ENCODE data around the gene TTC17.
A peak's percentile ranks its signal among the peaks of the same experiment; 100 is the strongest.

Gene TTC17

GRCh38 chr11:43498561-43498960 is 139.8 kb downstream of the TTC17 start:
- Histone ChIP-seq H3K4me1 (ENCODE audit: control insufficient read depth, insufficient read depth, low read length) (no peaks in the 10 kb centered on the region), H3K9me3 (ENCODE audit: control insufficient read depth, low read length) (no peaks in the 10 kb centered on the region), H3K27me3 (ENCODE audit: control insufficient read depth, insufficient read depth, low read length, poor library complexity, severe bottlenecking) (no peaks in the 10 kb centered on the region), H3K4me3 (ENCODE audit: insufficient read depth, low read depth, low read length) (no peak overlapping the region), H3K27ac (ENCODE audit: insufficient read depth, low read depth, low read length, poor library complexity, severe bottlenecking) (no peak overlapping the region), H3K36me3 (ENCODE audit: control insufficient read depth, insufficient read depth, low read length) (no peaks in the 10 kb centered on the region)
- 95% methylated on average over 2 to 3 of the region's 3 CpGs for WGBS, 2 experiments

GRCh38 chr11:43503417-43503816 is 144.7 kb downstream of the TTC17 start:
- Histone ChIP-seq H3K27me3 (ENCODE audit: control insufficient read depth, insufficient read depth, low read length, poor library complexity, severe bottlenecking) (no peaks in the 10 kb centered on the region), H3K27ac (ENCODE audit: insufficient read depth, low read depth, low read length, poor library complexity, severe bottlenecking) (no peak overlapping the region), H3K36me3 (ENCODE audit: control insufficient read depth, insufficient read depth, low read length) (no peaks in the 10 kb centered on the region), H3K4me3 (ENCODE audit: insufficient read depth, low read depth, low read length) (no peak overlapping the region), H3K4me1 (ENCODE audit: control insufficient read depth, insufficient read depth, low read length) (no peaks in the 10 kb centered on the region), H3K9me3 (ENCODE audit: control insufficient read depth, low read length) (no peaks in the 10 kb centered on the region)
- WGBS, 2 experiments: 93 to 95% methylated on average over 3 of the region's 4 CpGs

- WGBS, 2 experiments: 81 to 89% methylated on average over 7 of the region's 7 CpGs
Observed at GRCh38 chr11:43504316-43504950, 145.7 kb downstream of the TTC17 start.

GRCh38 chr11:43505171-43505570 is 146.5 kb downstream of the TTC17 start:
- WGBS, 2 experiments: 85 to 86% methylated on average over 4 of the region's 4 CpGs
- Histone ChIP-seq H3K27me3 (ENCODE audit: control insufficient read depth, insufficient read depth, low read length, poor library complexity, severe bottlenecking) (no peaks in the 10 kb centered on the region), H3K9me3 (ENCODE audit: control insufficient read depth, low read length) (no peaks in the 10 kb centered on the region), H3K4me1 (ENCODE audit: control insufficient read depth, insufficient read depth, low read length) (no peaks in the 10 kb centered on the region), H3K36me3 (ENCODE audit: control insufficient read depth, insufficient read depth, low read length) (no peaks in the 10 kb centered on the region), H3K4me3 (ENCODE audit: insufficient read depth, low read depth, low read length) (no peak overlapping the region), H3K27ac (ENCODE audit: insufficient read depth, low read depth, low read length, poor library complexity, severe bottlenecking) (no peak overlapping the region)

More at GRCh38 chr11:43504316-43504950, 145.7 kb downstream of the TTC17 start:
- Histone ChIP-seq H3K27me3 (ENCODE audit: control insufficient read depth, insufficient read depth, low read length, poor library complexity, severe bottlenecking) (no peaks in the 10 kb centered on the region), H3K9me3 (ENCODE audit: control insufficient read depth, low read length) (no peaks in the 10 kb centered on the region), H3K4me3 (ENCODE audit: insufficient read depth, low read depth, low read length) (no peak overlapping the region), H3K36me3 (ENCODE audit: control insufficient read depth, insufficient read depth, low read length) (no peaks in the 10 kb centered on the region), H3K27ac (ENCODE audit: insufficient read depth, low read depth, low read length, poor library complexity, severe bottlenecking) (no peak overlapping the region), H3K4me1 (ENCODE audit: control insufficient read depth, insufficient read depth, low read length) (no peaks in the 10 kb centered on the region)

GRCh38 chr11:43507171-43507570 is 148.5 kb downstream of the TTC17 start:
- WGBS, 2 experiments: 88 to 92% methylated on average over 5 of the region's 5 CpGs
- H3K4me3 ChIP-seq (ENCODE audit: insufficient read depth, low read depth, low read length): no peak overlapping the region
- no peaks in the 10 kb centered on the region for H3K9me3 ChIP-seq (ENCODE audit: control insufficient read depth, low read length)
- H3K4me1 ChIP-seq (ENCODE audit: control insufficient read depth, insufficient read depth, low read length): no peaks in the 10 kb centered on the region
- H3K27me3 ChIP-seq (ENCODE audit: control insufficient read depth, insufficient read depth, low read length, poor library complexity, severe bottlenecking): no peaks in the 10 kb centered on the region
- no peak overlapping the region for H3K27ac ChIP-seq (ENCODE audit: insufficient read depth, low read depth, low read length, poor library complexity, severe bottlenecking)
- no peaks in the 10 kb centered on the region for H3K36me3 ChIP-seq (ENCODE audit: control insufficient read depth, insufficient read depth, low read length)

- no peaks in the 10 kb centered on the region for H3K27me3 ChIP-seq (ENCODE audit: control insufficient read depth, insufficient read depth, low read length, poor library complexity, severe bottlenecking)
- no peaks in the 10 kb centered on the region for H3K9me3 ChIP-seq (ENCODE audit: control insufficient read depth, low read length)
- no peak overlapping the region for H3K4me3 ChIP-seq (ENCODE audit: insufficient read depth, low read depth, low read length)
- H3K36me3 ChIP-seq (ENCODE audit: control insufficient read depth, insufficient read depth, low read length): no peaks in the 10 kb centered on the region
- WGBS, 2 experiments: 56 to 58% methylated on average over 3 of the region's 3 CpGs
- no peaks in the 10 kb centered on the region for H3K4me1 ChIP-seq (ENCODE audit: control insufficient read depth, insufficient read depth, low read length)
- H3K27ac ChIP-seq (ENCODE audit: insufficient read depth, low read depth, low read length, poor library complexity, severe bottlenecking): no peak overlapping the region
Observed at GRCh38 chr11:43508511-43508918, 149.8 kb downstream of the TTC17 start.

GRCh38 chr11:43511959-43512358 is 153.2 kb downstream of the TTC17 start:
- no peak overlapping the region for H3K27ac ChIP-seq (ENCODE audit: insufficient read depth, low read depth, low read length, poor library complexity, severe bottlenecking)
- H3K36me3 ChIP-seq (ENCODE audit: control insufficient read depth, insufficient read depth, low read length): no peaks in the 10 kb centered on the region
- peaks cover 13% of the 10 kb centered on the region for H3K4me1 ChIP-seq (ENCODE audit: control insufficient read depth, insufficient read depth, low read length)
- no peaks in the 10 kb centered on the region for H3K9me3 ChIP-seq (ENCODE audit: control insufficient read depth, low read length)
- no peaks in the 10 kb centered on the region for H3K27me3 ChIP-seq (ENCODE audit: control insufficient read depth, insufficient read depth, low read length, poor library complexity, severe bottlenecking)
- 93 to 94% methylated on average over 6 of the region's 6 CpGs for WGBS, 2 experiments
- H3K4me3 ChIP-seq (ENCODE audit: insufficient read depth, low read depth, low read length): no peak overlapping the region

GRCh38 chr11:43515090-43515489 is 156.4 kb downstream of the TTC17 start:
- no peak overlapping the region for H3K27ac ChIP-seq (ENCODE audit: insufficient read depth, low read depth, low read length, poor library complexity, severe bottlenecking)
- H3K4me3 ChIP-seq (ENCODE audit: insufficient read depth, low read depth, low read length): no peak overlapping the region
- H3K27me3 ChIP-seq (ENCODE audit: control insufficient read depth, insufficient read depth, low read length, poor library complexity, severe bottlenecking): no peaks in the 10 kb centered on the region
- 62% methylated on average over 6 of the region's 6 CpGs for WGBS, 2 experiments
- H3K4me1 ChIP-seq (ENCODE audit: control insufficient read depth, insufficient read depth, low read length): peaks cover 14% of the 10 kb centered on the region
- H3K36me3 ChIP-seq (ENCODE audit: control insufficient read depth, insufficient read depth, low read length): no peaks in the 10 kb centered on the region
- no peaks in the 10 kb centered on the region for H3K9me3 ChIP-seq (ENCODE audit: control insufficient read depth, low read length)

- 26 to 35% methylated on average over 8 of the region's 8 CpGs for WGBS, 2 experiments
Observed at GRCh38 chr11:43516316-43516850, 157.7 kb downstream of the TTC17 start.

GRCh38 chr11:43517518-43517917 is 158.8 kb downstream of the TTC17 start:
- no peaks in the 10 kb centered on the region for H3K27me3 ChIP-seq (ENCODE audit: control insufficient read depth, insufficient read depth, low read length, poor library complexity, severe bottlenecking)
- peaks cover 14% of the 10 kb centered on the region for H3K4me1 ChIP-seq (ENCODE audit: control insufficient read depth, insufficient read depth, low read length)
- H3K9me3 ChIP-seq (ENCODE audit: control insufficient read depth, low read length): no peaks in the 10 kb centered on the region
- H3K36me3 ChIP-seq (ENCODE audit: control insufficient read depth, insufficient read depth, low read length): no peaks in the 10 kb centered on the region
- no peak overlapping the region for H3K4me3 ChIP-seq (ENCODE audit: insufficient read depth, low read depth, low read length)
- no peak overlapping the region for H3K27ac ChIP-seq (ENCODE audit: insufficient read depth, low read depth, low read length, poor library complexity, severe bottlenecking)
- WGBS, 2 experiments: 96 to 97% methylated on average over 2 of the region's 2 CpGs

More at GRCh38 chr11:43516316-43516850, 157.7 kb downstream of the TTC17 start:
- H3K4me3 ChIP-seq (ENCODE audit: insufficient read depth, low read depth, low read length): no peak overlapping the region
- peaks cover 14% of the 10 kb centered on the region for H3K4me1 ChIP-seq (ENCODE audit: control insufficient read depth, insufficient read depth, low read length)
- no peaks in the 10 kb centered on the region for H3K27me3 ChIP-seq (ENCODE audit: control insufficient read depth, insufficient read depth, low read length, poor library complexity, severe bottlenecking)
- no peaks in the 10 kb centered on the region for H3K9me3 ChIP-seq (ENCODE audit: control insufficient read depth, low read length)
- H3K27ac ChIP-seq (ENCODE audit: insufficient read depth, low read depth, low read length, poor library complexity, severe bottlenecking): peak overlapping the region; percentile 61
- H3K36me3 ChIP-seq (ENCODE audit: control insufficient read depth, insufficient read depth, low read length): no peaks in the 10 kb centered on the region

All from ectodermal cell (in vitro differentiated cells).